HUDEP-2 (cell line): ENCODE results near the gene PTPRG.
A peak's percentile ranks its signal among the peaks of the same experiment; 100 is the strongest.
"Not testable (repeated sequence)": the region's sequence is repeated elsewhere in the genome, so short reads cannot be mapped to it uniquely, and the experiment has no call there.

Experiments
- DNase-seq, 76 experiments: peaks; one replicate each; lab custom pipeline; 2025; ENCODE audit not compliant: unreplicated experiment in 76 of 76; lab: John Stamatoyannopoulos, UW

The PTPRG gene

DNA sequence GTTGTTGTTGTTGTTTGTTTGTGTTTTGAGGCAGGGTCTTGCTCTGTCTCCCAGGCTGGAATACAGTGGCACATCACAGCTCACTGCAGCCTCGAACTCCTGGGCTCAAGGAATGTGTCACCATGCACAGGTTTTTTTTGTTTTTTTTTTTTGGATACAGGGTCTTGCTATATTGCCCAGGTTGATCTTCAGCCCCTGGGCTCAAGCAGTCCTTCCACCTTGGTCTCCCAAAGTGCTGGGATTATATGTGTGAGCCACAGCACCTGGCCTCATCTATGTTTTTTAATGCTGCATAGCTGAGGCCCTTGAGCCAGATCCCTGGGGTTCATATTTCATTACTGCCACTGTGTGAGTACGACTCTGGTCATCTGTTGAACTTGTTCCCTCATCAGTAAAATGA, 459.3 kb downstream of the PTPRG start:
- DNase-seq = no peak

DNA sequence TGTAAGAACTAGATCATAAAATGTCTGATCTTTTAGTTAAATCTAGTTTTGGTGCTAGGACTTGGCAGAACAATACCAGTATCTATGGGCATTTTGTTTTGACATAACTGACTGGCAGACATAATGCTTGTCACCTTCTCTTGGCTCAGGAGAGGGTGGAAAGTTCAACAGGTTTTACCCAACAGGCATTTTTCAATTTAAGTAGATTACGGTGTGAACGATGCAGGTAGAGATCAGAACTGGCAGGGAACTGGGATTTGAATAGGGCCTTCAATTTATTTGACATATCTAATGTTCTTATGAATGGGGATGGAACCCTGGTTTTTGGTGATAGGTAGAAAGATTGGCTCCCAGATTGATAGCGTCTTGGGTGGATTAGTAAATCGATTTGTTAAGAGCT, 460.9 kb downstream of the PTPRG start:
- DNase-seq = no peak

DNA sequence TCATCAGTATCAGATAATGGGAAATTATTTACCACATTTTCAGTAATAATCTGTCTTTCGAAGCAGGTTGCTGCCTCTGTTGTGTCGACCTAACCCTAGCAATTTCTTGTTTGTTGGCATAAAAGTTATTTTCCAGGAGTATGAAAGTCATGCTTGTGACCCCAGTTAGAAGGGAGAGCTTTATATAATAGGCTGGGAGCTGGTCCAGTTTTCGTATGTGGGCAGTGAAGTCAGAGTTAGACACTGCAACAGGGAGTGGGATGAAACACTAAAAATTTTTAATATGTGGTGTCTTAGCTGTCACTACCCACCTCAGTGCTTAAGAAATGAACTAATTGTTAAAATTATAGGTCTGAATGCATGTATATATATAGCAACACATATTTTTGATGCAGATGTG, 463.5 kb downstream of the PTPRG start:
- DNase-seq = no peak

DNA sequence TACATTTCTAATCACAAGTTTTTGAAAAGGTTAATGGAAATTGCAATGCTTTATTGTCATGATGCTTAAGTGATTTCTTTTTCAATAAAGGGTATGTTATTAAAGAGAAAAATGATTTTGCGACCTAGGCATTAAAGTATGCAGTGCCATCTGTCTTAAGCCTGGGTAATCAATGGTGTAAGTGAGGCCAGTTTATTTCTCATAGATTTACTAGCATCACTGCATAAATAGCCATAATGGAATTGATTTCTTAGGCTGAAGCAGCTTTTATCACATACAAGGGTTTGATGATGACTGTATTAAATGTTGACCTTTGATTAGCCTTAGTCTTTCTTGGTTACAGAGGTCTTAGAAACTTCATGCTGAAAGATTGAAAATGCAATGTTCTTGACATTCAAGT, 464.5 kb downstream of the PTPRG start:
- no peak for DNase-seq

DNA sequence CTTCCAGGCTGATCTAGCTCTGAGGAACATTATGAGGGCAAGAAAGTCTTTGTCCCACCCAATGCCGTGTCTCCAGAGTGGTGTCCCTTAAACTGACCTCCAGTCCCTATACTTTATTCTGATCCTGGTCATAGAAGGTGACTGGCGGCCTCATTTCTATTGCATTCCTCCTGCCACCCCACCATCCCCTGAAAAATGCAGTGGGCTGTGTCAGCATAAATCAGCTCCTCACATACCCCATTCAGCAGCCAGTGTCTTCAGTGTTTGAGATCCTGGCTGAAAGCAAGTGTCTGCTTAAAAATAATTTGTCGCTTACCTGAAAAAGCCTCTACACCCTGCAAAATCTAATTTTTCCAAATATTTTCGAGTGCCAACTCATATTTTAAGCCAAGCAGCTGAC, 465.9 kb downstream of the PTPRG start:
- DNase-seq = no peak

DNA sequence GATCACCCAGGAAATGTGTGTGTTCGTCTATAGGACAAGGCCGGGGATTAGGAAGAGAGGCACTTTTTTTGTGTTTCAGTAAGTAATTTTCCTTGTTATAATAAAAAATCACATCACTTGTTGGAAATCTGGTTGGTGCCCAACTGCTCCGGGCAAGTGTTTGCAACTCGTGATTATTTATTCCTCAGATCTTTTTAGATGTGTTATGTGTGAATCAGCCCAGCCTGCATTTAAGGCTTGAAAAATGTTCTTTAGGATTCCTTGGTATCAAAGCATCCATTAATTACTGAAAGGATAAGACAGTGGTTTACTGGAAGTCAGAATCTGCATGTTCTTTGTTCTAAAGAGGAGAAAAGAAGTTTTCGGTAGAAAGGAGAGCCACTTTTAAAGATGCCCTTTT, 466.4 kb downstream of the PTPRG start:
- no peak for DNase-seq

DNA sequence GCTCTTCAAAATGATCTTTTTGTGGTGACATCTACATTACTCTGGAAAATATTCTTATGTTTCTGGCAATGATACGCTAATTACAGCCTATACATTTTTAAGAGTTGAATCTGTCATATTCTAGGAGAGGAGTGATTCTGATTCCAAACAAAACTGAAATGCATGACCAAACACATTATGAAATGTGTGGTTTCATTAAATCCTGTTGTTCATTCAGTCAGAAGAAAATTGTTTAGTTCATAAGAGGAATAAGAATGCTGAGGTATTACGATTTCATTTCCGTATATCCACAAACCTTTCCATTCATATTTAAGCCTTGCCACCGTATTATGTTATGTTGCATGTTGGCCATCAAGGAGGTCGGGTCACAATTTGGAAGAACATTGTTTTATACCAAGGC, 466.9 kb downstream of the PTPRG start:
- DNase-seq = no peak

DNA sequence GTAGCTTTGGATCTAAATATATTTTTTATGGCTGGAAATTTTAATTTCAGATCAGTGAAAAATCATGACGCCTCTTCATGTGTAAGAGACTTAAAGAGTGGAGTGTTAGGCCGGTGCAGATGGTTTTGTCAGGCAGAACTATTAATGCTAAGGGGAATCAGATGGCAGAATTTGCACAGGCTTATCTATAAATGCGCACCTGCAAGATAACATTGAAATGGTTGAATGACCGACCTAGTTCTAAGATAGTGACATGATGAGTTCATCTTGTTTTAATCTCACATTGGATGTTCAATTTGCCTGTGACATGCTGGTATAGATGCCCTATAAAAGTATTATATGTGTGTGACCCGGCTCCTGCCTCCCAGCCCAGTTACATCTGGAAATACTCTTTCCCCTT, 471.4 kb downstream of the PTPRG start:
- DNase-seq = no peak

DNA sequence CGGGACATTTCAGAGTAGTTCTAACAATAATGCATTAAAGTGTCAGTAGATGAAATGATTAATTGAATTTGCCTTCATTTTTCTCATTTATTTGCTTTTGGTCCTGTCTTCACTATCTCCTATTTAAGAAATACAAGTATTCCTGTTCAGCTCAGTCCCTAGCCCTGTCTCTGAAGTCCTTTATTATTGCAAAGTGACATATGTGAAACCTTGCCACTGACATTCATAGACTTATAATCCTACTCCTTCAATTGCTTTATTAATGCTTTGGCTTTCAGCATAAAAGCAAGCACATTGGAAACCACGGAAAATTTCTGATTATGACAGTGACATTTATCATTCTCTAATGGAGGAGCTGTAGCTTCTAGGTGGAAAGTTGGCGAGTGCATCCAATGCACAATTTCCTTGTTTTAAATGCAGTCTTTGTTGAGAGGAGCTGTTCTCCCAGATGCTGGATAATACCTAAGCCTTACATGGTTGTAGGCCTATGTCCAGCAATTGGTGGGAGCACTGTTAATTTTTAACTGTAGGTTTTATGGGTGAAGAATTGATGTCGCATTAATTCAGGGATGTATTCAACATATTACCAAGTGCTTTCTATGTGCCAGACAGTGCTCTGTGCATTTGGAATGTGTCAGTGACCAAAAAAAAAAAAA, 474.2 kb downstream of the PTPRG start:
- DNase-seq = no peak

DNA sequence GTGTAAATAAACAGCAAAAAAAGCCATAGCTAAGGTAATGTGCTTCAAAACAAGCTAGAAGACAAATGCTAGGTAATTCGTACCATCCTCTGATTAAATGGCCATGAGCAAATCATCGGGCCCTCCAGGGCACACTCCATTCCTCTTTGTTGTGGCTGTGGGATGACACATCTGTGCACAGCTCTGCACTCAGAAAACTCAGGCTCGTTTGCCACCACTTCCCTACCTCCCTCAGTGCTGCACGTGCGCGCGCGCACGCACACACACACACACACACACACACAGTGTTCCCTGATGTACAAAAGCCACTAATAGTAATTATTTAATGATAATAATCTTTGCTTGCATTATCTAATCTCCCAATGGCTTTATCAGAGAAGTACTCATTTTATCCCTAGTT, 475.4 kb downstream of the PTPRG start:
- no peak for DNase-seq

DNA sequence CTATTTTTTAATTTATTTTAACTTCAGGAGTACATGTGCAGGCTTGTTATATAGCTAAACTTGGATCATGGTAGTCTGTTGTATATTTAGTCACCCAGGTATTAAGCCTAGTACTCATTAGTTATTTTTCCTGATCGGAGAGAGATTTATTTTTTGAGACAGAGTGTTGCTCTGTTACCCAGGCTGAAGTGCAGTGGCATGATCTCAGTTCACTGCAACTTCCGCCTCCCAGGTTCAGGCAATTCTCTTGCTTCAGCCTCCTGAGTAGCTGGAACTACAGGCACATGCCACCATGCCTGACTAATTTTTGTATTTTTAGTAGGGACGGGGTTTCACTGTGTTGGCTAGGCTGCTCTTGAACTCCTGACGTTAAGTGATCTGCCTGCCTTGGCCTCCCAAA, 477.4 kb downstream of the PTPRG start:
- not testable (repeated sequence) for DNase-seq

DNA sequence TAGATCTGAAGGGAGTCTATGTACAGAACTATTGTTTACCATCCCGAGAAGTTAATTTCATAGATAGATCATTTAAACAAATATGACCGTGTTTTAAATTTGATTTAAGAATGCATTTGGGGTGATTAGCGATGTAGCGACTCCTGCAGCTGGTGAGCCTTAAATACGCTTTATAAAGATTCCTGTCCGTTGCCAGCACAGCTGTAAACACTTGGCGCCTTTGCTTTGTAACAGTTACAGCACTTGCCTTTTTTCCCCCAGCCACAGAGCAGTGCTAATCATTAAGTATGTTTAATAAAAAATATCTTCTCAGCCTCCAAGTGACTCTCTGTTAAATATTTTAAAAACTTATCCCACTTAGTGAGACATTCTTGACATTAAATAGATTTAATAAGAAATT, 478.2 kb downstream of the PTPRG start:
- no peak for DNase-seq

DNA sequence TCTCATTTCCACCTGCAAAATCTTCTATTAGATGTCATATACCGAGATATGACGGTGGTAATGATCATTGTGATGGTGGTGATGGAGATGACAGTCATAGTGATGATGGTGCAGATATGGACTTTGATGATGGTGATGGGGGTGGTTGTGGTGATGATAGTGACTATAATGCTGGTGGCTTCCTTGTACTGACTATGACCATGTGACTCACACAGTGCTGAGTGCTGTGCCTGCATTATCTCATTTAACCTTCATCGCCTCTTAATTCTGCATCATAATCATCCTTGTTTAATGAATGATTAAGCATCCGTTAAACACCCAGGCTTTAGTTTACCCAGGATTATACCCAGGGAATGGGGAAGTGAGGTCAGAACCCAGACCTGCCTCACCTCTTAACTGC, 480.3 kb downstream of the PTPRG start:
- DNase-seq = no peak

DNA sequence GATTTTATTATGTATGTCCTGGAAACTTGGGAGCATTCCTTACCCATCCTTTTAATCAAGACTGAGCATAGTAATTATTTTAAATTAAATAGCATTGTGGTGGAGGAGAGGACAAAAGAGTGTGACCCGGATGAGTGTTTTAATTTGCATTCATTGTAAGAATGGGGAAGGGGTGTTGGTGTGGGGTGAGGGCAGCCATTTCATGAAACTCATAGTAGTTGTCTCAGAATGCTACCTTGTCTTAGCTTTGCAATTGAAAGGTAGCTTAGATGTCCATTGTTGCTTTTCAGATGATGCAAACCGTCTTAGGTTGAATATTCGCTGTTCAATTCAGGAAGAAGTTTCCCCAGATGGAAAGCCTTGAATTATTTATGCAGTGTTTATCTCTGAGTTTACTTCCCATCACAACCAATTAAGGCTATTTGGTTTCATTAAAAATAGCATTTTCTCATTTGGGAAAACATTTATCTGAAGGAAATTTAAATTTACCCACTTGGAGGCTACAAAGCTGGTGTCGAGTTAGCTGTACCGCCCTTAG, 483.6 kb downstream of the PTPRG start:
- DNase-seq = no peak

DNA sequence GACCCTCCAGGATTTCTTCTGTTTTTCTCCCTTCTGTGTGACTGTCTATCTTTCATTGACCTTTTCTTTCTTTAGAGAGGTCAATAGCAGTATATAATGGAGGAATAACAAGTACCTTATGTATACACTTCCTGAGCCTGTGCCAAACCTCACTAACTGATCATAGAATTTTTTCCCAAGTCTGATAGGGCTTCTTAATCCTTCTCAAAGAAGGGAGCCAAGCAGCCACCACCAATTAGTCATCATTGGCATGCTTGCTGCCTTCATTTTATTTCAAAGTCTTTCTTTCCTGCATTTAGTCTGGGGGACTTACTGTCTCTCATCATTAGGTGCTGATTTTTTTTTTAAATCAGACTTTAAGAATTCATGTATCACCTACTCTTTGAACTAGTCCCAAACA, 485.0 kb downstream of the PTPRG start:
- no peak for DNase-seq

DNA sequence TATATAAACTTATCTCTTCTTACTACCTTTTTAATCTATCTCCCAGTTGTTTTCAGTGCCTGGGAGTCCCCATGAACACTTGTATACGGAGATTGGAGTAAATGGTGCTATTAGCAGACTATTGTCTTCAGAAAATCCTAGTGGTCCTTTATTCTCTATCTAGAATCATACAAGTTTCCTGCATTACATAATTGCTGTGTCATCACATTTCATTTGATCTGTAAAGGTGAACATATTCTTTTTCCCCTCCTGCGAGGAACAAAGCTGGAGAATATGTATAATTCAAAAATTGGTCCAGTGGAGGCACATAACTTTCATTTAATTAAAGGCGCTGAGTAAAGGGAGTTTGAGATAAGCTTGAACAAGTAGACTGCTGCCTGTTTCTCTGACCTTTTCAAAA, 487.2 kb downstream of the PTPRG start:
- no peak for DNase-seq

DNA sequence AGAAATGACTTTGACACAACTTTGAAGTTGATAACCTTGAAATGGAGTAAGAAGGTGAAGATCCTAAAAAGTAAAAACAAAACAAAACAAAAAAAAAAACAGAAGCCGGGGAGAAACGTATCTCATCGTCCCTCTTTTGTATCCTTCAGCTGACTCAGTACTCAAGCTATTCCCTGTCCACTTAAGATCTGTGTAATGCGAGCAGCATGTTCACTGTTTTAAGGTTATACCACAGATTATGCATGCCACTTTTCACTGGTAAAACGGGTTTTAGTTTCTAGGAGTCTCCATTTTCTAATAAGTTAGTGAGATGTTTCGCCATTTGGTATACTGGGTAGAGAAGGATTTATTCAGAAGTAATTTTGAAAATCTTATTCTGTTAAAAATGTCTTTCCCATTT, 487.7 kb downstream of the PTPRG start:
- no peak for DNase-seq

DNA sequence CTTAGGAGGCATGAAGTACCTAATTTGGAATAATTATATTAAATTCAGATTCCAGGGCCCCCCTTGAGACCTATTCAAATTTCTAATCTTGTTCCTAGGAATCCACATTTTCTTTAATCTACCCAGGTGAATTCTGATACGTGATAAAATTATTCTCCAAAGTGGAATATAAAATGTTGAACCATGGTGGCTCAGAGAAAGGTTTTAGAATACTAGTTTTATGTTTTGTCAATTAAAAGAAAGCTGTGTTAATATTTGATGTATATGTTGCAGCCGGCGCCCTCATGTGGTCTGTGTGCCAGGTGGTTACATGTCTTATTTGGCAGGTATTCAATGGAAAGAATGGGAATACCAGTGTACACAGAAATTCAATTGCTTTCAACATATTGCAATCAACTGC, 490.1 kb downstream of the PTPRG start:
- DNase-seq = peak in 3 of 76 experiments; percentile 0 to 7 (median 3)

DNA sequence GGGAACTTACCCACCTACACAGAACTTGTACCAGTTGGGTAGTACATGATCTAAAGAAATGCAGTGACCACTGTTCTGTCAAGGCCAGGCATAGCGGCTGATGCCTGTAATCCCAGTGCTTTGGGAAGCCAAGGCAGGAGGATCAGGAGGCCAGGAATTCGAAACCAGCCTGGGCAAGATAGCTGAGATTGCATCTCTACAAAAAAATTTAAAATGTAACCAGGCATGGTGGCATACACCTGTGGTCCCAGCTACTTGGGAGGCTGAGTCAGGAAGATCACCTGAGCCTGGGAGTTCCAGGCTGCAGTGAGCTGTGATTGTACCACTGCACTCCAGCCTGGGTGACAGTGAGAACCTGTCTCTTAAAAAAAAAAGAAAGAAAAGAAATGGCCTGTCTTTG, 491.0 kb downstream of the PTPRG start:
- DNase-seq = no peak

DNA sequence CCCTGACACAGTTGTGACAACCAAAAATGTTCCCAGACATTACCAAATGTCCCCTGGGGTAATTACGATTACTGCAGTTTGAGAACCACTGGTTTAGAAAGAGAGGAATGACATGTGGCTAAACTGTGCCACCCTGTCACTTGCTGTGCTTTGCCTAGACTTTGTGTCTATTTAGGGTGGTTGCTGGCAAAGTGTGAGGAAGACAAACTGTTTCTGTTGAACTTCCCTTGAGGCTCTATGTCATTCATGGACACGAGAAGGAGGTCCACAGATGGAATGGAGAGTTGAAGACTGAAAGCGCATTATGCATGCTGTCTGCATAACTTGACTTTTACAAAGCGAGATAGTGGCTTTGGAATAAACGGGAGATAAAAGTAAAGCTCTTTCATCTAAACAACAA, 495.3 kb downstream of the PTPRG start:
- no peak for DNase-seq

DNA sequence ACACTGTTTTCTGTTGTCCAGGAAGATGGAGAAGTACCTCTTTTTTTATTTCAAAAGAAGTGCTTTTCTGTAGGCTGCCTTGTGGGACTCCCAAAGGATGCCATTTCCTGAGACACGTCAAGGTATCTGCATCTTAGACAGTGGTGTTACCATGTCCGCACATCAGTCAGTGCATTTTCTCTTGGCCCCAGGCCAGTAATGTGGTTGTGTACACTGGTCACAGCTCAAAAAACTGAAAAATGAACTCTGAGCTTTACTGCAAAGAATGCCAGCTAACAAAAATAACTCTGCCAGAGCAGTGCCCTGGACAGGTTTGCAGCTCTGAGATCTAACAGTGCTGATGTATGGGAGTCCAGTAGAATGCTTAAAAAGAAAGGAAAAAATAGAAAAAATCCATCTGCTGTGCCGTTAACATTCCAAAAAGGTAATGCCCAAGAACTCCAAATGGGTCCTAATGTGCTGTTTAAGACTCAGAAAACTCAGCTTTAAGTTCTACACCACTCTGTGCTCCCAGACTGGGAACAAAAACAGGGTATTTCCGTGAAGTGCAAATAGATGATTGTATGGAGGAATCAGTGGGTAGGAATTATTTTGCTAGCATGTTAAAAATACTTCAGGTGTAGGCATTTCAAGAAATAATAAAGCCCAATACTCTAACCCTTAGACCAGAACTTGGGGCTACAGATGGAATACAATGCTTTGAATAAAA, 496.1 kb downstream of the PTPRG start:
- no peak for DNase-seq

DNA sequence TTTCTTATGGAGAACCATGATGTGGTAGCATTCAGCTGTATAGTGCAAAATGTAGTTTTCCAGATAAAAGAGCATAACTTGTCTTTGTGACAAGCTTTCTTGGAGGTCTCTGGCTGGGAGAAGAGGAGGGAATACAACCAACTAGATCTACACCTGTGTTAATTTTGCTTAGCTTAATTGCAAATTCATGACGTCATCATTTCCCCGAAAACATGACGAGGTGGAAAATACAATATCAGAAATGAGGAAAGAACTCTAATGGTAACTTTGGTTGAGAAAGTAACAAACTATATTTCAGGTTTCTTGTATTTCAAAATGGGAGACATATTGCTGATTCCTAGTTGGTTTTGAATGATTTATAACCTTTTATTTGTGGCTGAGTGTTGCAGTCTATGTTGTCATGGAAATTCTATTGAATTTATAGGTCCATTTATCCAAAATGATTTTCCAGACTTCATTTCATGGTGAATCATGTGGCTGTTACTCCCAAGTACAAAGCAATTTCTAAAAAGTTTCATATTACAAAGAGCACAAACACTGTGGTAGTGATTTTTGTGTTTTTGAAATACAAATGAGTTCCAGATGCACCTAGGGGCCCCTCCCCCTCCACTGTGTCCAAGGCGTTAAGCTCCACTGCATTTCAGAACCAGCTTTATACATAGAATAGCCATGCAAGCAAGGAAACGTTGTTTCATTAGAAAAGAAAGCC, 504.8 kb downstream of the PTPRG start:
- no peak for DNase-seq
